NCI-H146 (cell line): ENCODE results near the gene SRSF3.
"Not testable (repeated sequence)": the region's sequence is repeated elsewhere in the genome, so short reads cannot be mapped to it uniquely, and the experiment has no call there.

Experiments
- DNase-seq: peaks from one replicate; lab custom pipeline; 2025; lab: John Stamatoyannopoulos, UW

SRSF3 gene

DNA sequence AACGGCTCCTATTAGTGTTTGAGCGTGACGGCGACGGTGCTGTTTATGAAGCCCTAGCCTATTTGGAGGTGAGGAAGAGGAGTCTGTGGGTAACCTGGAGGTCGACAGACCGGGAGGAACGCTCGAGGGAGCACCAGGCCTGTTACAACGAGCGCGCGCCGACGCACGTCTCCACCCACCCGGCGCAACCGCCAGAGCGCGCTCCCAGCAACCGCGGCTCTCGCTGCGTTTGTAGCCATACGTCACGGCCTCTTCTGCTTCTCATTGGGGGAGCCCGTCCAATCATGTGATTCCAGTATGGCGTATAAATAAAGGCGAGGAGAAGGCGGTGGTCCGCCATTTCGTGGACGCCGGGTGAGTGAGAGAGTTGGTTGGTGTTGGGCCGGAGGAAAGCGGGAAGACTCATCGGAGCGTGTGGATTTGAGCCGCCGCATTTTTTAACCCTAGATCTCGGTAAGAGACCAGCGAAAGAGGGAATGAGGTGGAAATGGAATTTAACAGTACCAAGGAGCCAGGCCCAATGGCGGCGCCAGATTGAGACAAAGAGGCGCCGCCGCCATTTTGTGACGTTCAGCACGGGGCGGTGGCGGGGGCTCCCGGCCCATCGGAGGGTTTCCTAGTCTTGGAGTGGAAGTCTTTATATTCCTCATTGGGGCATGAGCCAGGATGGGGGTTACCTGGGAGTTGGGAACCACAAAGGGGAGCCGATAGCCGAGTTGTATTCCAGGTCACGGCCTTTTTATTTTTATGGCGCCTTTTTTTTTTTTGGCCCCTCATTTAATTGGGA lies at the start of gene SRSF3:
TSS of gene SRSF3 (plus strand) at position 334 of the 787 bp plus-strand sequence. CDS start 2,401 bp downstream, outside the sequence.
- DNase-seq: peak; percentile 98

DNA sequence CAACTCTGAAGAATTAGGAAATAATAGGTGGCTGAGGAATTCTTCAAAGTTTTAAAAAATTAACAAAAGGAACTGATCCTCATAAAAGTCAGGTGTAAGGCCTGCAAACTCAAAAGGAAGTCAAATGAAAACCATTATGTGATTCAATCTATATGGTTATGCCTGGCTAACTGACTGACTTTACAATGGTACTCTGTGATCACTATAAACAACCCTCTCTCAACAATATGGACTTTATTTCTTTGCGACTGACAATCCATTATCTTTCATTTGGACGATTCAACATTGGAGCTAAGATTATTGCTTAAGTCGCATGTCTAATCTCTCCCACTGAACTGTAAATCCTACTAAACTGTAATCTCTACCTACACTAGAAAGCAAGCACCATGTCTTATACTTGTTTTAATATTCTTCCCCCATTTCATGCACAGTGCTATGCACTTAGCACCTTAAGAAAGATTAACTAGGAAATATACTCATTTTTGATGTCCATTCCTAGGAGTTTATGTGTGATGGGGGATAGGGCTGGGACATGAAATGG lies 48.3 kb upstream of the SRSF3 start:
- DNase-seq: no peak

DNA sequence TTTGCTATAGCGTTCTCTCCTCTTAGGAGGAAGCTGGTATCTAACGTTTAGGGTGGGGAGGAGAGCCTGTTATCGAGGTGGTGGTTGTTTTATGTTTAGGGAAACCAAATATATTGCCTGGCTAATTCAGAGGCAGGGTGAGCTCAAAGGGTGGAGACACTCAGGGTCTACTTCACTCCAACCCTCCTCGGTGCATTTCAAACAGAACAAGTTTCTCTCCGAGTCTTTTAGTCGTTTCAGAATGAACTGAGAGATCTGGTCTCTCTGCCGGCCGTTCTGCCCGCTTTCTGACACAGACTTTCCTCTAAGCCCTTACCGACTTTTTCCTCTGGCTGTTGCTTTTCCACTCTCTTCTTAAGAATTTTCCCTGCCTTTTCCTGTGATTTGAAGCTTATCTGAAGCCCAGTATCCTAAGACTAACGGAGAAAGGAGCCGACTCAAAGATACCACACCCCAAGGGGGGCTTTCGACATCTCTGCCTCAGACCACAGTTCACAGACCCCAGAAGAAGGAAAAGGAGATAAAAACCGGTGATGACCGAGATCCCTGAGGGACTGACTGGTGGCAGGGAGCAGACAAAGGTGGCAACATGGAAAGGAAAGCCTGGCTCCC lies 47.7 kb upstream of the SRSF3 start:
- DNase-seq: peak; percentile 24

DNA sequence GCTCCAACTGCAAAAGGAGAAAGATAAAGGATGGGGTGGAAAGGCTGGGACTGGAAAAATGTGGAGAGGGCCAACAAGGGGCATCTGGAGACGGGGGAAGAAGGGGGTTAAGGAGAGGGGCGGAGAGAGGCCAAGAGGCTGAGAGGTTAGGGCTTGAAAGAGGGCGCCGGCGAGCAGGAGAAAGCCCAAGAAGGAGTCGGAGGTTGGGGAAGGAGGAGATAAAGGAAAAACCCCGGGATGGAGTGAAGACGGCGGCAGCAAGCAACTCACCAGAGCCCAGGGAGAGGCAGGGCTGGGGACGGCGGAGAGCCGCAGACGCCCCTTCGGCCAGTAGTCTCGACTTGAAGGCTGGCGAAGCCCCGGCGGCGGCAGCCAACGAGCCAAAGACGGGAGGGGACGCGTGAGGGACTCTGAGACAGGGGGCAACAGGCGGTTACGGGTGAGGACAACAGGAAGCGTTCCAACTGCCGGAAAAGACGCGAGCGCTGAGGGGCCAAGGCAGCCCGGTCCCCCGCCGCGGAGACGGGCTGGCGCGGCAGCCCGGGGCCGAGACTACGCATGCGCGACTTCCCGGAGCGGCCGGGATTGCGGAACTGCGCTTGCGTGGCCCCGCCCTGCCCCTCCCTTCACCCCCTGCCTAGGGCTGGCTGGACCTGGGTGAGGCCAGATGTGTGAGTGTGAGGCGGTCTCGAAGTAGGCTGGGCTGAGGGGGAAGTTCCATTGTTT lies 47.1 kb upstream of the SRSF3 start, which contains the start of gene STK38:
TSS of gene STK38 (minus strand) at position 560 of the 726 bp plus-strand sequence. CDS start 7,277 bp downstream, outside the sequence.
- peak; percentile 90 for DNase-seq

- peak; percentile 77 for DNase-seq
Measured at GRCh38 chr6:36547646-36548400, 46.3 kb upstream of the SRSF3 start.

GRCh38 chr6:36548401-36548743 lies 45.8 kb upstream of the SRSF3 start:
- no peak for DNase-seq

DNA sequence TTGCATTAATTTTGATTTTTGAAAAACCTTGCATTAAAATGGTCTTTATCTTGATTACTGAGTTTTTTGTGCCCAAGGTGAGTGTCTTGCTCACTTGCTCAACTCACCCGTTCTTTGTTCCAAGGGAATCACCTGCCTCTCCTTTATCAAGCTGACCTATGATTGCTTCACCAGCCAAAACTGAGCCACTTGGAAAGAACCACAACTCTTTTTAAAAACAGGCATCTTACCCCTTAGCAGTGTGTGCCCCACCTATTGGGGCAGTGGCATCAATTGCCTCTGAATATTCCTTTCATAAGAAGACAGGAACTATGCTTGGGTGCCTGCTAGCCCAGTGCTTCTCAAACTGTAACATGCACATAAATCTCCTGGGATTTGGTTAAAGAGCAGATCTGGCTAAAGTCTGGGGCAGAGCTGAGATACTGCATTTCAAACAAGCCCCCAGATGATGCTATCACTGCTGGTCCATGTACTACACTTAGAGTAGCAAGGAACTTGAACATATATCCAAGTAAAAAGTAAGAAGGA lies 43.6 kb upstream of the SRSF3 start:
- no peak for DNase-seq

DNA sequence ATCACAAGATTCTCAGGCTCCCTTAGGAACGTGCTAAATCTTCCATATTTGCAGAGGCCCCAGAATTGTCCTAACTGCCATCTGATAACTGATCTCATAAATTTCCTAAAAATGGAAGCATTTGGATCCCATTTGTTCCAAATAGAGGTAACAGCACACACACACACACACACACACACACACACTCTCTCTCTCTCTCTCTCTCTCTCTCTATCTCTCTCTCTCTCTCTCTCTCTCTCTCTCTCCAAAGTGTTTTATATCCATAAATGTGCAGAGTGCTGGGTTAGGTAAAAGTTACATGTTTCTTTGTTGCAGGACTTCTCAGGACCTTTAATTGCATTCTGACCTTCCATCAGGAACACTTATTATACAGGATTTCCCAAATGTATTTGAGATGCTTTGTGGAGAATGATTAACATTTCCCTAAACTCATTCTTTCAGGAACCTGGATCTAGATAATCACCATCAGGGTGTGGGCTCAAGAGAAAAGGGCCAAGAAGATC lies 38.4 kb upstream of the SRSF3 start:
- no peak for DNase-seq

DNA sequence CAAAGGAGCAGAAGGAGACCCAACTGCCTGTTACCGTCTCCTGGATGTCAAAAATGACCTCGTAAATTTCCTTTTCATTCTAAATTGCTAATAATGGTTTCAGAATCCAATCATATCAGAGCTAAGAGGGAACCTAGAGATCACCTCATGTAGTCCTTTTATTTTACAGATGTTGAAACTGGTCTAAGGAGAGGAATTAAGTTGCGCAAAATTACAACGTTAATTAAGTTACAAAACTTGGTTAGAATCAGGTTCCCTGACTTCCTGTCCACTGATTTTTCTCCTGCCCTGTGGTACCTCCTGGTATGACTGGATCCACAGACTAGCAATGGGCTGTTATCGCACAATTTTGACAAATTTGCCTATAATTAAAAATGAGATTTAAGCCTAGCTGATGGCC lies 37.9 kb upstream of the SRSF3 start:
- no peak for DNase-seq

DNA sequence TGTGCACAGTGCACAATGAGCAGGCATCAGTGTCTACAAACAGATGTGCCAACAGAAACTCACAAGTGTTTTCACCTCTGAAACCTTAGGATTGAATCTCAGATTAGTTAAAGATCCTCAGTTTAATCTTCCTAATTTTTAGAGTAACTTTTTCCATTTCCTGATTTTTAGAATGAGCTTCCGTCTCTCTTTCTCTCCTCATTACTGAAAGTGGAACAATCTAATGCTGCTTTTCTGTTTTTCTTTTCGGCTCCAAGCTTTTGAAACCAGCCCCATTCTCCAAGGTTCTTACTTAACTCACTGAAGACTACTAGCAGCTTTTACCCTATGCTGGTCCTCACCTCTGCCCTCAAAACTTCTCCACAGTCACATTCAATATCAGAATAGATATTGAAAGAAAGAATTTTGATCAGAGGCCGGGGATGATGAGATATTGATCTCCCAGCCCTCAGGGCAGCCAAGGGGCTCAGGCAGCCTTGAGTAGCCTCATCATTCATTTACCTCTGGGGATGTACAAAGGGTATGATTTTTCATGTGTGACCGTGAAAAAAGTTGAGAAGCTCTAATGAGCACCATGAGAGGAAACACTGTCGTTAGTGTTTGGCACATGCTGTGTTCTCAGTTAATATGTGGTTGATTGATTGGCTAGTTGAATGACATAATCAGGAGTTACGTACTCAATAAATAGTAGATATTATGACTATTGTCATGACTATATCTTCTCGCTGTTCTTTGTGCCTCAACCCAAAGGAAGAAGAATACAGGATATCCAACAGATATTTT lies 35.0 kb upstream of the SRSF3 start:
- no peak for DNase-seq

GRCh38 chr6:36560822-36561221 lies 33.3 kb upstream of the SRSF3 start:
- DNase-seq: no peak

DNA sequence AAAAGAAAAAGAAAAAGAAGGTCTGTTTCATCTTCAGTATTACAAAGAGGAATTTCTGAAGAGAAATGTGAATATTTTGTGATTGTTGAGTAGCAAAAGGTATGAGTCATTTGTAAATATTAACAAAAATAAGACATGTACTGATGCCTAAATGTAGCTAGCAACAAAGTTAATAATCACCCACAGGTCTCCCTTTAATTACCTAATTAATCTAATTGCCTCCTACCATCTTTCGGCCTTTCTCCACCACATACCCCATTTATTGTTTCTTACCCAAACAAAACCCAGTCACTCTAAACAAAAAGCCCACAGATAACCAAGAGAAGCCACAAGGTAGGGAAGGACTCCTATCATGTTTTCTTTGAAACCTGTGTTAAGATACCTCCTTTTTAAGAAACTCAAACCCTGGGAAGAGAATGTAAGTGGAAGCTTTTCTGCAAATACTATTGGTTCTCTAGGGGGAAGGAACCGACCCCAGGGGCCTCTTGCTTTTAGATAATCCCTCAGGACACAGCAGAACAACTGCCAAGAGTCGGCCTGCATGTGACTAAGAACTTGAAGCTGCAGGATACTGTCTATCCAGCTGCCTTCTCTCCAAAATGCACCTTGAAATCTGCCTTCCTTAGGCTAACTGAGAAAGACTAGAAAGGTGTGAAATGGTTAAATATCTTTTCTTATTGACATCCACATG lies 30.8 kb upstream of the SRSF3 start:
- no peak for DNase-seq

GRCh38 chr6:36563928-36564284 lies 30.3 kb upstream of the SRSF3 start:
- DNase-seq: no peak

DNA sequence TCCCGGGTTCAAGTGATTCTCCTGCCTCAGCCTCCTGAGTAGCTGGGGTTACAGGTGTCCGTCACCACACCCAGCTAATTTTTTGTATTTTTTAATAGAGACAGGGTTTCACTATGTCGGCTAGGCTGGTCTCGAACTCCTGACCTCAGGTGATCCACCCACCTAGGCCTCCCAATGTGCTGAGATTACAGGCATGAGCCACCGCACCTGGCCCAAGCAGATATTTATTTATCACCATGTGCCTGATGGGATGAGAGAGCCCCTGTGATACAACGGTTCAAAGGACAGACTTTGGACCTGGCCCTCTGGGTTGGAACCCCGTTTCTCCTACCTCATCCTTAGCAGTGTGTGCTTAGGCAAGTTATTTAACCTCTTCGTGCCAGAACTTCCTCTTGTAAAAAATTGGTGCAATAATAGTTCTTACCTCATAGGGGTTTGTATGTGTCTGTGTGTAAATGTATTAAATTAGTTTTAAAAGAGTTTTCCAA lies 27.7 kb upstream of the SRSF3 start:
- DNase-seq: no peak

DNA sequence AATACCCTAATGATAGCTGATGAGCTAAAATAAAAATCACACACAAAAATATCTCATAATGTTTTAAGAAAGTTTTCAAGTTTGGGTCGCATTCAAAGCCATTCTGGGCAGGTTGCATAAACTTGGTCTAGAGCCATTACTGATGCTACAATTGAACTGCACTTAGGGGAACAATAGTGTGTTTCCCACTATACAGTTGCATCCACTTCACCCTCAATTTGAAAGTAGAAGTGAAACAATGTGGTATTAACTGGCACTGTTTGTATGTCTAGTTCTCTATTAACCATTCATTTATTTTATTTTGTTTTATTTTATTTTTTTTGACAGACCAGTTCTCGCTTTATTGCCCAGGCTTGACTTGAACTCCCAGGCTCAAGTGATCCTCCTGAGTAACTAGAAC lies 23.9 kb upstream of the SRSF3 start:
- no peak for DNase-seq

DNA sequence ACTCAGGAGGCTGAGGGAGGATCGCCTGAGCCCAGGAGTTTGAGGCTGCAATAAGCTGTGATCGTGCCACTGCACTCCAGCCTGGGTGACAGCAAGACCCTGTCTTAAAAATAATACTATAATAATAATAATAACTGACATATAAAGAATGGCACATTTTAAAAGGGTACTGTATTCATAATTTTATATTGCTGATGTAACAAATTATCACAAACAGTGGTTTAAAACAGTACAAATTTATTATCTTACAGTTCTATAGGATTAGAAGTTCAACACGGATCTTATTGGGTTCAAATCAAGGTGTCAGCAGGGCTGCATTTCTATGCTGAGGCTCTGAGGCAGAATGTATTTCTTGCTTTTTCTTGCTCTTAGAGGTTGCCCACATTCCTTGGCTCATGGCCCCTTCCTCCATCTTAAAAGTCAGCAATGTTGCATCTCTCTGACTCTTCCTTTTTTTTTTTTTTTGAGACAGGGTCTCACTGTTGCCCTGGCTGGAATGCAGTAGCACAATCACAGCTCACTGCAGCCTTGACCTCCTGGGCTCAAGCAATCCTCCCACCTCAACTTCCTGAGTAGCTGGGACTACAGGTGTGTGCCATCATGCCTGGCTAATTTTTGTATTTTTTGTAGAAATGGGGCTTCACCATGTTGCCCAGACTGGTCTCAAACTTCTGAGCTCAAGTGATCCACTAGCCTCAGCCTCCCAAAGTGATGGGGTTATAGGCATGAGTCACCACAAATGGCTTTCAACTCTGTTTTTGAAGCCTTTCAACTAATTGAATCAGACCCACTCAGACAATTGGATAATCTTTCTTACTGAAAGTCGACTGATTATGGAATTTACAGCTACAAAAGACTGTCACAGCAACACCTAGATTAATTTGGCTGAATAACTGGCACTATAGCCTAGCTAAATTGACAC lies 22.8 kb upstream of the SRSF3 start:
- no peak for DNase-seq

DNA sequence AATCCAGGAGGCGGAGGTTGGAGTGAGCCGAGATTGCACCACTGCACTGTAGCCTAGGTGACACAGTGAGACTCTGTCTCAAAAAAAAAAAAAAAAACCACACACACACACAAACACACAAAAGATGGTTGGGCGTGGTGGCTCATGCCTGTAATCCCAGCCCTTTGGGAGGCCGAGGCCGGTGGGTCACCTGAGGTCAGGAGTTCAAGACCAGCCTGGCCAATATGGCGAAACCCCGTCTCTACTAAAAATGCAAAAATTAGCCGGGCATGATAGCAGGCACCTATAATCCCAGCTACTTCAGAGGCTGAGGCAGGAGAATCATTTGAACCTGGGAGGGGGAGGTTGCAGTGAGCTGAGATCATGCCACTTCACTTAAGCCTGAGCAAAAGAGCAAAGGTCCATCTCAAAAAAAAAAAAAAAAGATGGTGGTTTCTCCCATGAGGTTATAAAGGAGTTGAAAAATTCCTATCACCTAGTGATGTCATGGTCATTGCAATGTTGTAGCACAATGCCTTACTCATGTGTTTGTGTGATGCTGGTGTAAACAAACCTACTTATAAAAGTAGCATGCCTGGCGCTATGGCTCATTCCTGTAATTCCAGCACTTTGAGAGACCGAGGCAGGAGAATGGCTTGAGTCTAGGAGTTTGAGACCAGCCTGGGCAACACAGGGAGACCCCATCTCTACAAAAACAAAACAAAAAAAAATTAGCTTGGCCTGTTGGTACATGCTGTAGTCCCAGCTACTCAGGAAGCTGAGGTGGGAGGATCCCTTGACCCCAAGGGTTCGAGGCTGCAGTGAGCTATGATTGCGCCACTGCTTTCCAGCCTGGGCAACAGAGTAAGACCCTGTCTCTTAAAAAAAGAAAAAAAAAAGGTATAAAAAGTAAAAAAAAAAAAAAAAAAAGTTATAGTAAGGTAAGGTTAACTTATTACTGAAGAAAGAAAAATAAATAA lies 21.5 kb upstream of the SRSF3 start:
- not testable (repeated sequence) for DNase-seq

DNA sequence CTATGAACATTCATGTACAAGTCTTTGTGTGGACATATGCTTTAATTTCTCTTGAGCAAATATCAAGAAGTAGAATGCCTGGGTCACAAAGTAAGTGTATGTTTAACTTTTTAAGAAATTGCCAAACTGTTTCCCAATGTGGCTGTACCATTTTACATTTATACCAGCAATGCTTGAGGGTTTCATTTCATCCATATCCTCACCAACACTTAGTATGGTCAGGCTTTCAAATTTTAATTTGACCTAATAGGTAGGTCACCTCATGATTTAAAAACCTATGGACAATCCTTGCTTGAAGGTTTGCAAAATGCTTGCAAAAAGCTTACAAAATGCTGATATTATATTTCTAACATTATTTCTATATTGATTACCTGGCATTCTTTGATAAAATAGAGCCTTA lies 19.5 kb upstream of the SRSF3 start:
- no peak for DNase-seq
